Skeletal muscle satellite cell (primary cell): ENCODE measurements around the gene SLC49A3.
"Not testable (repeated sequence)": the region's sequence is repeated elsewhere in the genome, so short reads cannot be mapped to it uniquely, and the experiment has no call there.

ENCODE experiments used
- H3K27me3 ChIP-seq: 2 replicates; pipeline ENCODE4 v1.7.0; 2013; ENCODE audit warnings: low read length; ENCODE audit not compliant: control insufficient read depth, insufficient read depth
- H3K36me3 ChIP-seq: 2 replicates; pipeline ENCODE4 v1.7.0; 2013; ENCODE audit warnings: mild to moderate bottlenecking, control low read depth, low read length; ENCODE audit not compliant: insufficient read depth
- H3K4me1 ChIP-seq: 2 replicates; pipeline ENCODE4 v1.7.0; 2013; ENCODE audit warnings: low read length; ENCODE audit not compliant: control insufficient read depth, insufficient read depth
- H3K4me2 ChIP-seq: 2 replicates; pipeline ENCODE4 v1.7.0; 2013; ENCODE audit warnings: mild to moderate bottlenecking, low read length
- H3K4me3 ChIP-seq: 2 replicates; pipeline ENCODE4 v1.7.0; 2013; ENCODE audit warnings: low read length
- H3K9ac ChIP-seq: 2 replicates; pipeline ENCODE4 v1.7.0; 2013; ENCODE audit warnings: mild to moderate bottlenecking, low read depth, low read length, moderate library complexity
- H3K9me3 ChIP-seq: replicated peaks from 2 replicates; pipeline ENCODE4 v1.7.0; 2013; ENCODE audit warnings: mild to moderate bottlenecking, control low read depth, low read length

SLC49A3 gene

DNA sequence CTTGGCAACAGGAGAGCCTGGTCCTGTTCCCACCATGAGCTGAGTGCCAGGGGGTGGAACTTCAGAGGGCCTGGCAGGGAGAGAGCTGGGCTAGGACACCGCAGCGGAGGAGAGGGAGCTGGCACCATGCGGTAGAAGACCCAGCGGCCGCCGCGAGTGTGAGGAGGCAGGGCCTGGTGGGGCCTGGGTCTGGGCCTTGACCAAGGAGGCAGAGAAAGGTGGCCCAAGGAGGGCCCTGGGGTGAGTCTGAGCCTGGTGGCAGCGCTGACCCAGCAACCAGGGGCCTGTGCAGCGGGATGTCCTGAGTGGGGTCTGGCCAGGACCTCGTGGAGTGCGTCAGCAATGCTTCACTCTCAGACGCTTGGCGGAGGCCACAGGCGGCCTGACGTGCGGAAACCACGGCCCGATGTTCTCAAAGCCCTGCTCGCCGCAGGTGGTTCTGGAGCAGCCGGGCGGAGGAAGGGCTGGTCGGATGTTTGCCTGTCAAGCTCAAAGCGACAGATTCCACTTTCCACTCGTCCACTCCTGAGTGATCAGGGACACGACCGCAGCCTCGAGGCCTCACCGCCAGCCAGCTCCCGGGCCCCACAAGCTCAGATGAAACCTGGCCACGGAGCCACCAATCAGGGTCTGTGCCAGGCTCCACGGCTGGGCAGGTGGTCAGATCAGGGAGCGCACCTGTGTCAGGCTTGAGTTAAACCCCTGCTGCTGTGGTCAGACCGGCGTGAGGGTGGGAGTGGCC, 35.7 kb downstream of the SLC49A3 start:
- Histone ChIP-seq H3K9ac (no peak overlapping the region), H3K4me2 (no peak overlapping the region), H3K9me3 (no peaks in the 10 kb centered on the region), H3K36me3 (no peaks in the 10 kb centered on the region), H3K27me3 (peaks cover 41% of the 10 kb centered on the region), H3K4me3 (no peak overlapping the region), H3K4me1 (no peaks in the 10 kb centered on the region)

DNA sequence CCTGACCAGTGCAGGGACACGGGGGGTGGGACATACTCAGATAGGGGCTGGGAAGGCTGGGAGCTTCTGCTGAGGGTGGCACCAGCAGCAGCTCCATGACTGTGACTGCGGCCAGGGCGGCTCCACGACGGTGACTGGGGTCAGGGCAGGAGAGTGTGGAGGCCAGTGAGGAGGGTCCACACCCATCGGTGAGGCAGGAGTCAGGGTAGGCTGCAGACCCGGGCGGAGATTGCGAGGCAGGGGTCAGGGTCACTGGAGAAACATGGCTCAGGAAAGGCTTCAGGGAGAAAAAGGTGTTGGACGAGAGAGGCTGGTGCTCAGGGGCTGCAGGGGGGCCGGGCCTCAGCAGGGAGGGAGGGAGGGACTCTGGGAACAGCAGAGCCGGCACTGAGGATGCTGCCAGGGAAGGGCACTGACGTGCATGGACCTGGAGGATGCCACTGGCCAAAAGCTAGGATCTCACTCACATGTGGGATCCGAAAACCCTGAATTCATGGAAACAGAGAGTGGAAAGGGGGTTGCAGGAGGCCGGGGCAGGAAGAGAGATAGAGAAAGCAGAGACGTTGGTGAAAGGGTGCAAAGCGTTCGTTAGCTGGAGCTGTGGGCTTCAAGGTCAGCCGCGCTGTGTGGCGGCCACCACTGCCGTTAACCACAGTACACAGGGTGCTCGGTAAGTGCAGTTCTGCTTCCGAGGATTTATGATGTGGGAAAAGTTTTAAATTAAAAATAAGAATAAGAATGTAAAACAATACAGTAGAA, 36.9 kb downstream of the SLC49A3 start:
- H3K9ac ChIP-seq = no peak overlapping the region
- H3K36me3 ChIP-seq = no peaks in the 10 kb centered on the region
- no peaks in the 10 kb centered on the region for H3K4me1 ChIP-seq
- H3K27me3 ChIP-seq = peaks cover 41% of the 10 kb centered on the region
- no peak overlapping the region for H3K4me3 ChIP-seq
- H3K4me2 ChIP-seq = no peak overlapping the region
- H3K9me3 ChIP-seq = no peaks in the 10 kb centered on the region

DNA sequence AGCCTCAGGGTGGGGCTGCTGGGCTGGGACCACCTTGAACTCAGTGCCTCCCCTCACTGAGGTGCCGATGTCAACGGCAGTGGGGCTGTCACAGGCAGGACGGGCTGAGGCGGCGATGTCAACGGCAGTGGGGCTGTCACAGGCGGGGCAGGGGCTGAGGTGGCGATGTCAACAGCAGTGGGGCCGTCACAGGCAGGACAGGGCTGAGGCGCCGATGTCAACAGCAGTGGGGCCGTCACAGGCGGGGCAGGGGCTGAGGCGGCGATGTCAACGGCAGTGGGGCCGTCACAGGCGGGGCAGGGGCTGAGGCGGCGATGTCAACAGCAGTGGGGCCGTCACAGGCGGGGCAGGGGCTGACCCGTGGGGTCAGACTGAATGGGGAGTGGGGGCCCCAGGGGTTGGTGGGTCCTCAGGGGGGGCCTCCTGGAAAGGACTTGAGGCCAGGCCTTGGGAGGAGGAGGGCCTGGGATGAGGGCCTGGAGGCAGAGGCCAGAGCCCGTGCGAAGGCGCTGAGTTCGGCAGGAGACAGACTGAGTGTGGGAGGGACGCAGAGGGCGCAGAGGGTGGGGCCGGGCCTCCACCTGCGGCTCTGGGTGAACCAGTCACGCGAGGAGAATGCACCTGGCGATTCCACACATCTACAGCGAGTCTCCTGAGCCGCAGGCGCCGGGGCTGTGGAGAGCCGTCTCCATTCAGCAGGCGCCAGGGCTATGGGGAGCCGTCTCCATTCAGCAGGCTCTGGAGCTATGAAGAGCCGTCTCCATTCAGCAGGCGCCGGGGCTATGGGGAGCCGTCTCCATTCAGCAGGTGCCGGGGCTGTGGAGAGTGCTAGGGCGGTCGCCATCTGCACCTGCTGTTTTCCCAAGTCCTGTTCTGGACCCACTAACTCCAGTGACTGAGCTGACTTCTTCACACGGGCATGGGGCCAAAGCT, 37.7 kb downstream of the SLC49A3 start:
- no peaks in the 10 kb centered on the region for H3K9me3 ChIP-seq
- no peak overlapping the region for H3K4me3 ChIP-seq
- H3K27me3 ChIP-seq = peaks cover 41% of the 10 kb centered on the region
- no peak overlapping the region for H3K9ac ChIP-seq
- no peaks in the 10 kb centered on the region for H3K4me1 ChIP-seq
- H3K4me2 ChIP-seq = no peak overlapping the region
- H3K36me3 ChIP-seq = no peaks in the 10 kb centered on the region

GRCh38 chr4:650461-650860, 38.5 kb downstream of the SLC49A3 start:
- Histone ChIP-seq H3K4me1 (no peaks in the 10 kb centered on the region), H3K36me3 (no peaks in the 10 kb centered on the region), H3K9me3 (no peaks in the 10 kb centered on the region), H3K4me3 (no peak overlapping the region), H3K4me2 (no peak overlapping the region), H3K9ac (no peak overlapping the region), H3K27me3 (peaks cover 41% of the 10 kb centered on the region)

DNA sequence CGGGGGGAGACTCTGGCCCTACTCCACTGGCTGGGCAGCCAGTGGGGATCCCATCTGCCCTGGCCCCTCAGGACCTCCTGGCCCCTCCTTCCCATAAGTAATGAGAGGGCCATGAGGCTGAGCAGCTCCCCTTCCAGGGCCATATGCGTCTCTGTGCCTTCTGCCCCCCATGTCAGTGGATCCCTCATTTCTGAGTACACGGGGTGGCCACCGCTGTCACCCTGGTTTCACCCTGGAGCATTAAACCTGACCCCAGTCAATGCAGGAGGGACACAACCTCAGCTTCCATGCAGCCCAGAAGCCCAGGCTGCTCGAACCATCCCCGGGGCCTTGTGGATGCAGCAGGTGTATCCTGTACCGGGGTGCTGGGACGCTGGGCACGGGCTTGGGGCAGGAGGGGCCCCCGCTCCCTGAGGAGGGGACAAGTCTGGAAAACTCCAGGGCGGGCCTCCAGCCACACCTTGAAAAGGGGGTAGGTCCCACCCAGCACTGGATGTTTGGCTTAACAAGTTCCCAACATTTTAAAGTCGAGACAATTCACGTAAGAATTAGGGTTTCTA, 39.1 kb downstream of the SLC49A3 start:
- Histone ChIP-seq H3K4me2 (no peak overlapping the region), H3K9me3 (no peaks in the 10 kb centered on the region), H3K4me3 (no peak overlapping the region), H3K9ac (no peak overlapping the region), H3K4me1 (no peaks in the 10 kb centered on the region), H3K36me3 (no peaks in the 10 kb centered on the region), H3K27me3 (peaks cover 41% of the 10 kb centered on the region)

DNA sequence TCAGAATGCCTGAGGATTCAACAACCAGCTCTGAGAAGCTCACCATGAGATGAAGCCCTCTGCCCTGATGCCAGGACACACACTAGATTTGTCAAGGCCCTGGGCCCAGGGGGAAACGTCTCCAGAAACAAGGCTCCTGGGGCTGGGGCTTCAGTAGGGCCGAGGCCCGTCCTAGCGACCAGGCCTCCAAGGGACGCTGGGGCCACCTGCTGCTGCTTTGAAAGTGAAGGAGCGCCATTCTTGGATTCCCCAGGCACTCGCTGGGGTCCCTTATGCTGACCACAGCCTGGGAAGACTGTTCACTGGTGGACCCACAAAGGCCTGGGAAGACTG, 39.7 kb downstream of the SLC49A3 start:
- Histone ChIP-seq H3K27me3 (peaks cover 41% of the 10 kb centered on the region), H3K4me1 (no peaks in the 10 kb centered on the region), H3K4me3 (no peak overlapping the region), H3K9me3 (no peaks in the 10 kb centered on the region), H3K36me3 (no peaks in the 10 kb centered on the region), H3K4me2 (no peak overlapping the region), H3K9ac (no peak overlapping the region)

DNA sequence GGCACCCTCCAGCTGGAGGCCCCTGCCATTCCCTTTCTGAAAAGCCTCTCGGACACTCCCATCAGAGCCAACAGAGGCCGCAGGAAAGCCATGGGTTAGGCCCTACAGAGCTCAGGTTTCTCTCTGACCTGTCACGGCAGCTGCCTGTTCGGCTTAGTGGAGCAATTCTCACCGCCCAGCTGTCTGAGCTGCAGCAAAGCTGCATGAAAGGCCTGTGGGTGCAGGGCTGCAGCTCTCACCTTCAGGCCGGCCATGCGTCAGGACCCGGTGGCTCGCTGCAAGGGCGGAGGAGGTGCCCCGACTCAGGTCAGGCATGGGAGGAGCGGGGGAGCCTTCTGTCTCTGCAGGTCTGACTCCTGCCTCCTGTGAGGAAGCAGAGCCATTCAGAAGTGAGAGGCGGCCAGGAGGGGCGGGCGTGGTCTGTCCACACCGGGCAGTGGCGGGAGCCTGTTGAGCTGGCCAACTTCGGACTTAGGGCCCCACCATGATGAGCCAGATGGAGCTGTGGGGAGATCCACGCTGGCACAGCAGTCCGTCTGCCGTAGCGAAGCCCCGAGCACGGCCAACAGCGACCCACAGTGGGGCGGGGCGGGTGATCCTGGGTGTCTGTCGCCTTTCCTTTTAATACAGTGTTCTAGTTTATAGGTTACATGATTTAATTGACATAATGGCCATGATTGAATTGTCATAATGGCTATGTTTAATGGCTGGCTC, 40.2 kb downstream of the SLC49A3 start:
- no peaks in the 10 kb centered on the region for H3K4me1 ChIP-seq
- H3K9ac ChIP-seq = no peak overlapping the region
- no peaks in the 10 kb centered on the region for H3K36me3 ChIP-seq
- no peaks in the 10 kb centered on the region for H3K9me3 ChIP-seq
- no peak overlapping the region for H3K4me3 ChIP-seq
- H3K27me3 ChIP-seq = peaks cover 41% of the 10 kb centered on the region
- no peak overlapping the region for H3K4me2 ChIP-seq

DNA sequence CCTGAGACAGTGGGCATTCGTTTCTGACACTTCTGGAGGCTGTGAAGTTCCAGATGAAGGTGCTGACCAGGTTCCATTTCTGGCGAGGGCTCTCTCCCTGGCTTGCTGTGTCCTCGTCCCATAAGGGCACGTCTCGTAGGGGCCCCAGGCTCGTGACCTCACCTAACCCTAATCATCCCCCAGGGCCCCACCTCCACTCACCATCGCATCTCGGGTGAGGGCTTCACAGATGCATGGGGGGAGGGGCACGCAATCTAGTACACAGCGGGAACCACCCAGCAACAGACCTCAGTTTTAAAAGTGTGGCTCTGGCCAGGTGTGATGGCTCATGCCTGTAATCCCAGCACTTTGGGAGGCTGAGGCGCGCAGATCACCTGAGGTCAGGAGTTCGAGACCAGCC, 41.5 kb downstream of the SLC49A3 start:
- Histone ChIP-seq H3K27me3 (peaks cover 31% of the 10 kb centered on the region), H3K4me2 (no peak overlapping the region), H3K36me3 (no peaks in the 10 kb centered on the region), H3K9ac (no peak overlapping the region), H3K4me3 (no peak overlapping the region), H3K4me1 (no peaks in the 10 kb centered on the region), H3K9me3 (no peaks in the 10 kb centered on the region)

DNA sequence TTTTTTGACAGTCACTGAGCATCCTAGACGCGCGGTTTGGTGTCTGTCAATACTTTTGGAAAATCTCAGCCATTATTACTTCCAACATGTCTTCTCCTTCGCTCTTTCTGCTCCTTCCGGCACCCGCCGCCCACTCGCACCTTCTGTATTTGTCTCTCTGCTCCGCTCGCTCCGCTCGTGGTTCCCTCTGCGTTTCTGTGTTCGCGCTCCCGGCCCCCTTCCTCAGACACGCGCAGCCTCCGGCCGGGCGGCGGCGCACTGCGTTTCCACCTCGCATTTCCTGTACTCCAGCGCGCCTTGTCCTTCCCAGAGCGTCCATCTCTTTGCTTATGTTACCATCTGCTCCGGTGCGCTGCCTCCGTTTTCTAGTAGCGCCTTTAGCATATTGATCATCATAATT, 42.5 kb downstream of the SLC49A3 start:
- Histone ChIP-seq H3K4me3 (no peak overlapping the region), H3K27me3 (peaks cover 22% of the 10 kb centered on the region), H3K4me1 (no peaks in the 10 kb centered on the region), H3K4me2 (no peak overlapping the region), H3K9me3 (no peaks in the 10 kb centered on the region), H3K36me3 (no peaks in the 10 kb centered on the region), H3K9ac (no peak overlapping the region)

GRCh38 chr4:642366-642765, 46.6 kb downstream of the SLC49A3 start:
- not testable (repeated sequence) for H3K36me3 ChIP-seq, H3K9ac ChIP-seq, H3K4me3 ChIP-seq, H3K9me3 ChIP-seq, H3K4me2 ChIP-seq, H3K4me1 ChIP-seq
- peaks cover 13% of the 10 kb centered on the region for H3K27me3 ChIP-seq
